ENCODE results near the gene IFRD2.

- TF ChIP-seq CTCF (IDR thresholded peaks at IDR 0.05; ENCODE audit: poor library complexity) (no peak), EZH2phosphoT487 (IDR thresholded peaks at IDR 0.05; ENCODE audit: low read depth, severe bottlenecking, unreplicated experiment) (no peak)
Observed at GRCh38 chr3:50325497-50326181, 33.4 kb upstream of the IFRD2 start.
